Epidermal melanocyte (primary cell): ENCODE measurements around the gene RBM4.

Experiments
- DNase-seq: peaks from one replicate; pipeline ENCODE4 v3.0.0; 2011; ENCODE audit warnings: low spot score; ENCODE audit not compliant: insufficient read length

The RBM4 gene

DNA sequence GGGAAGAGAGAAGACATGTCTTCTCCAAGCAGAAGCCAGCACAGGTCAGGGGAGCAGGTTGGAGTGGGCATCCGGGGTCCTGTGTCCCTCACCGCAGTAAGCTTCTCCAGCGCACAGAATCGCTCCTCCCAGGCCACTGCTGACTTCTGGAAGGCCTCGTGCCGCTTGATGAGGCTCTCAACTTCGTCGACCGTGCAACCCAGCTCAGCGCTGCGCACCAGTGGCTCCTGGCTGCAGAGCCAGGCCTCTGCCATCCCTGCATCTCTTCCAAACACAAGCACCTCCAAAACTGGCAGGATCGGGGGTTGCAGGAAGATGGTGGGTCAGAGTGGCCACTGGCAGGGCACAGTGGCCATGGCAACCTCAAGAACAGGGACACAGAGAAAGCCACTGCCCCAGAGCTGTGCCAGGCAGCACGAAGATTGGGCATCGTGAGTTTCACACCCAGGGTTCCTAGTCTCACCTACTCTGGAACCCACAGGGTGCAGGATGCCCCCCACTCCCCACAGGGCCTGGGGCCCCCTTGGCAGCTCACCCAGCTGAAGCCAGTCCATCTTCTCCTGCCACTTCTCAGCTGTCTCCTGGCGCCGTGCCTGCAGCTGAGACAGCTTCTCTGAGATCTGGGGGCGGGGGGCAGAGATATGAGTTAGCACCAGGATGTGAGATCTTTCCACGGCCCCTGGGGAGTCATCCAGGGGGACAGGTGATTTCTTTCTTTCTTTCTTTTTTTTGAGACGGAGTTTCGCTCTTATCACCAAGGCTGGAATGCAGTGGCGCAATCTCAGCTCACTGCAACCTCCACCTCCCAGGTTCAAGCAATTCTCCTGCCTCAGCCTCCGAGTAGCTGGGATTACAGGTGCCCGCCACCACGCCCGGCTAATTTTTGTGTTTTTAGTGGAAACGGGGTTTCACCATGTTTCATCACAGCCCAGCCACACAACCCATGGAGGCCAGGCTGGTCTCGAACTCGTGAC lies 50.3 kb downstream of the RBM4 start:
- no peak for DNase-seq

DNA sequence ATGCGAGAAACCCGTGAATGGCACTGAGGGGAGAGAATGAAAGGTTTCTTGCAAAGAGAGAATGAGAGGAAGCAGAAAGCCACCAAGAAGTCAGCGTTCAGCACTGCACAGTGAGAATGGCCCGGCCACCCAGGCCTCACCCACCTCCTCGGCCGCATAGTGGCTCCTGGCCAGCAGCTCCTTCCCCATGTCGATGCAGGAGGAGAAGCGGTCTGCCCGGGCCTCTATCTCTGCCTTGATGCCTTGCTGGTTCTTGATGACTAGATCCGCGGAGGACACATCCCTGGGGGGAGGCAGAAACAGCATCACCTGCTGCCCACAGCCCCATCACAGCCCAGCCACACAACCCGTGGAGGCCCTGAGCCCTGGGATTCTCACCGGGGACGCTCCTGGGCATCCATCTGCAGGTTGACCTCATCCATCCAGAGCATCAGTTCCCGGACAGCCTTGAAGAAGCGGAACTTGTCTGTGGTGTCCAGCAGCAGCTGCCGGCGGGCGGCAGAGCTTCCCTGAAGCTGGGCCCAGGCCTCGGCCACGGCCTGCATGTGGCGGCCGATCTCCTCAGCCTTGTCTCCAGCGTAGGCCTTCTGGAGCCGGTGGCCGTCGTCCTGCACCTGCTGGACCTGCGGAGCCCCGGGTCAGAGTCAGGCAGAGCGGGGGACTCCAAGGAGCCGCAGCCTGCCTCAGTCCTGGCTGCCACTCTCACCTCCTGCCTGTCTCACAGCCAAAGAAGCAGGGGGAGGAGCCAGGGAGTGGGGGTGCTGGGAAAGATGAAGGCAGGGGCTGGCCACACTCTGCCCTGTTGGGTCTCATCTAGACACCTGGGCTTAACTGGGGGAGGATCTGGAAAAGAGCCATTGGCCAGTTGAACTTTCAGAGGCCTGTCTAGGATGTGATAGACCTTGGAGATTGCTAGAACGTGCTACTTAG lies 51.4 kb downstream of the RBM4 start:
- DNase-seq, result no peak

DNA sequence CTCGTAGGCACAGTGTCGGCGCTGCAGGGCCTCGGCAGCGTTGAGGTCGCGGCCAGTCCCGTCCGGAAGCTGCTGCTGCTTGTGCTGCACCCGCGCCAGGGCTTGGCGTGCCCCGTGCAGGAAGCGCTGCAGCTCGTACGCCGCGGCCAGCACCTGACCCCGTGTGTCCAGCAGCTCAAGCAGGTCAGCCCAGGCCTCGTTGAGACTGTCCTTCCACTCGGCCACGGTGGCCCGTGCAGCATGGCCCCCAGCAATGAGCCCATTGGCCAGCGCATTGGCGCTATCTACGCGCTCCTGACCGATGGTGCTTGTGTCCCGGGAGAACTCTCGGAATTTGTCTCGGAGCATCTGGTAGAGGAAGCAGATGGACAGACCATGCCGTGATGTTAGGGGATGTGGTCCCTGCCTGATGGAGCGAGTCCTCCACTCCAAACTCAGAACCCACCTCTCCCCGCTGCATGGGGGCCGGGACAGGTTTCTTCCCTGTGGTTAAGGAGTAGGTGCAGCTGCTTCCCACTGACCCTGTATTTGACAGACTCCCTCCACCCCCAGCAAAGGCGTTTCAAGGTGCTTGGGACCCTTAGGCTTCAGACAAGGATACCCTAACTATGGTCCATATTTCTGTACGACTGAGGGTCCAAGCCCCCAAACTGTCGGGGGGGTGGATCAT lies 52.9 kb downstream of the RBM4 start:
- no peak for DNase-seq

DNA sequence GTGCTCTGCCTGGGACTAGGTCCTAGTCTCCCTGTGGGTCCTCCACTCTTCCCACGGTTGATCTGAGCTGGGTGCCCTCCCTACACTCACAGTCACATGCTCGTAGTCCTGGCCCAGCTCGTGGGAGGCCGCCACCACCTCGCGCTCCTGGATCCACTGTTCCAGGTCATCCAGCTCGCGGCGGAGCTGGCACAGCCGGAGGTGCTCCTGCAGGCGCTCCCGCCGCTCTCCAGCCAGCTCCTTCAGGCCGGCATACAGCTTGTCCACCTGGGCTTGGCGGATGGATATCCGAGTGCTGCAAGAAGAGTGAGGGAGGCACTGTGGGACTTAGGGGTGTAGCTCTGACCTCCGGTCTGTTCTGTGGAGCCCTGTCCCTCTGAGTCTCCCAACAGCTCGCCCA lies 53.9 kb downstream of the RBM4 start:
- DNase-seq, result no peak

DNA sequence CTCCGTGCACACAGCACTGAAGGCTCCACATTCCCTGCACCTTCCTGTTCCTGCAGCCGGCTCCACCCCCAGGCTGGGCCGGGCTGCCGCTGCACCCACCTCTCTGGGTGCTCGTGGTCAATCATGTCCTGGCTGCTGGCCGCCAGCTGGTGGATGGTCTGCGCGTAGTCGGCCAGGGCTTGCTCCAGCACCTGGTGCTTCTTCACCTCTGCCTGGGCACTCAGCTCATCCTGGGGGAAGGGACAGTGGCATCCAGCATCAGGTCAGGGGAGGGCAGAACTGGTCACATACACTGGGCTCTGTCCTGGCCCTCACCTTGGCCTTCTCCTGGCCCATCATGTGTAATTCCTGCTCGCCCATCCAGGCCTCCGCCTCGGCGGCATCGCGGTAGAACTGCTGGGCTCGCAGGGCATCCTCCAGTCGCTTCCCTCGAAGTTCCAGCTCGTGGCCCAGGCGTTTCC lies 54.4 kb downstream of the RBM4 start:
- DNase-seq, result no peak

DNA sequence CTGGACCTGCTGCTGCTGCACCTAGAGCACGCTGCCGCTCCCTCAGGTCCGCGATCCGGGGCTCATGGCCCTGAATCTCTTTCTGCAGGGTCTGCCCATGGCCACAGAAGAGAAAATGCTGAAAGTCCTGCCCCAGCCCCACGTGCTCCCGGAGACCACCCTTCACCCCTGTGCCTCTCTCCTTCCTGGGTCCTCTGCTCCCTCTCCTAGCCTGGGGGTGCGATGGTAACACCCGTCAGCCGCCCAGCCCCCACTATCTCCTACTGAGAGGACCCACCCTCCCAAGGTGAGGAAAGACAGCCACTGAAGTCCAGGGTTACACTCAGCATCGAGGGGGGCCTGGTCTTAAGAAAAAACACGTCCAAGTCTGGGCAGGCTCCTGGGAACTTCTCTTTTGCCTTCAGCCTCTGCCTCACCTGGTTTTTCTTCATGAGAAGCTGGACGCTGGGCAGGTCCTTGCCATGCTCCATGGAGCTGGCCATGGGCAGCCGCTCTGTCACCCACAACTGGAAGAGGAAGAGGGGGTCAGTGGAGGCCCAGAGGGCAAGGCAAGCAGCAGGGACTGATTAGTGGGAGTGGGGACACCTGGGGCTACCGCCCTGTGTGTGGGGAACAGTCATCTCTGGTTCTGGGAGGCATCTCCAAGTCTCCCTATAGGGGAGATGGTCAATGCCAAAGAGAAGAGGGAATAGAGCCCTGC lies 55.0 kb downstream of the RBM4 start:
- DNase-seq, result no peak

DNA sequence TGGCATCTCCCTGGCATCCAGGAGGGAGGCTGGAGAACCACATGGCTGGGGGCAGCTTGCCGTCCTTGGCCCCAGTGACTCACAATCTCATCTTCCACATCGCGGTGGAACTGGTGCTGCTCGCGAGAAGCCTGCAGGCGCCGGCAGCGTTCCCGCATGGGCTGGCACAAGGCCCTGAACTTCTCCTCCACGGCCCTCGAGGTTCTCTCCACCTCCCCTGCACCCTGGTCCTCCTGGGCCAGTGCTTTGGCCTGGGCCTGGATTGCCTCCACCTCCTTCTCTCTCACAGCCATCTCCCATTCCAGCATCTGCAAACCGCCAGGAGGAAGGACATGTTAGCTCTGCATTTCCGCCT lies 55.5 kb downstream of the RBM4 start:
- no peak for DNase-seq

DNA sequence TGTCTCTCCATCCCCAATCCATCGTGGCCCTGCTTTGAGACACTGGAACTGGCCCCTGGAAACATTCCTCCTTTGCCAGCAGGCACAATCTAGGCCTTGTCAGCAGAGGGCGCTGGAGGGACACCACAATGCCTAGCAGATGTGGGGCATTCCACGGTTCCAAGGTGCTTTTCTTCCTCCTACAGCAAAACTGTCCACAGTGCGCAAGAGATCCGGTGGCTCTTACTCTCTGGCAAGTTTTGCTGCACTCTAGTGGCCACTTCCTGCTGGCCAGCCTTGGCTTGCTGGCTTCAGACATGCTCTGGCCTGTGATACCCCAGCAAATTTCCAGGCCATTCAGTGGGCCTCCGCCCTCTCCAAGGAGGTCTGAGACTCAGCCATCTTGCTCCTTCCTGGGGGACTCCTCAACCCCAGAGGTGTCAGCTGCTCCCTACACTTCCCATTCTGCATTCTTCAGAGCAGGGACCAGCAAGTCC lies 56.3 kb downstream of the RBM4 start:
- peak; percentile 96 for DNase-seq
